ENCODE data around the gene TSR1. TPM values are rescaled to one million over a fixed set of nuclear protein-coding genes. Genes with fewer than 3 reads are reported as not detected.

TSR1 gene
- total RNA-seq, 4 donors from 2014 or later, result 20.3 to 70.2 (median 46.0) TPM

DNA sequence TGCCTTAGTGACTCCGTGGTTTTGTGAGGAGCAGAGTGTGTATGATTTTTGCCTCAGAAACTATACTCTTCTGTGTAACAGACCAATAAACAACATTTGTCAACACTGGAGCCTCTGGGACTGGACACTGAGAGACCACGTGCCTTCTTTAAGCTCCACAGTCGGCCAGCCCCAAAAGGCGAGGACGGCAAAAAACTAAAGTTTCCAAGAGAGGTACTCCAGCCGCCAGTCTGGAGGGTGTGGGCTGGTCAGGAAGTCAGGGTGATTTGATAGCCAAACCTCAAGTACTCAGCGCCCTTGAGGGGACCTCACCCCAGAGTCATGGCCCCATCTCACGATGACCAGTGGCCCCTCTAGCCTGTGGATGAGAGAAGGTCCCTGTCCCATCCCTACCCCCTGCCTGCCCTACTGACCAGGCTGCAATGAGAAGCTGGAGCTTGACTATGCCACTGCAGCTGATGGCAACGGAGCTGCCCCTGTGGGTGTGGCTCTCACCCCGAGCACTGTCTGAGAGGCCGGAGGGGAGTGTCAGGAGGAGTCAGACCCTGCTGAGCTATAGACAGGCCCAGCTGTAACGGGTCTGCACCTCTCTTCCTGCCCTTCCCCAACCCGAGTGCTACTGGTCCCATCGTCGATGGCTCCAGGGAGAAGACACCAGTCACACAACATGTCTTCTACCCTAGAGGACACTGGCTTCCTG lies 44.8 kb upstream of the TSR1 start:
- Histone ChIP-seq H3K9me3 (no peaks in the 10 kb centered on the region), H3K4me1 (peaks cover 1 to 37% (median 9%) of the 10 kb centered on the region in 3 donors), H3K4me3 (no peak overlapping the region), H3K27ac (peak overlapping the region in 1 of 4 donors; percentile 6), H3K27me3 (no peaks in the 10 kb centered on the region), H3K36me3 (peaks cover 3 to 85% (median 20%) of the 10 kb centered on the region in 3 donors)
- TF ChIP-seq, protein P1, sequence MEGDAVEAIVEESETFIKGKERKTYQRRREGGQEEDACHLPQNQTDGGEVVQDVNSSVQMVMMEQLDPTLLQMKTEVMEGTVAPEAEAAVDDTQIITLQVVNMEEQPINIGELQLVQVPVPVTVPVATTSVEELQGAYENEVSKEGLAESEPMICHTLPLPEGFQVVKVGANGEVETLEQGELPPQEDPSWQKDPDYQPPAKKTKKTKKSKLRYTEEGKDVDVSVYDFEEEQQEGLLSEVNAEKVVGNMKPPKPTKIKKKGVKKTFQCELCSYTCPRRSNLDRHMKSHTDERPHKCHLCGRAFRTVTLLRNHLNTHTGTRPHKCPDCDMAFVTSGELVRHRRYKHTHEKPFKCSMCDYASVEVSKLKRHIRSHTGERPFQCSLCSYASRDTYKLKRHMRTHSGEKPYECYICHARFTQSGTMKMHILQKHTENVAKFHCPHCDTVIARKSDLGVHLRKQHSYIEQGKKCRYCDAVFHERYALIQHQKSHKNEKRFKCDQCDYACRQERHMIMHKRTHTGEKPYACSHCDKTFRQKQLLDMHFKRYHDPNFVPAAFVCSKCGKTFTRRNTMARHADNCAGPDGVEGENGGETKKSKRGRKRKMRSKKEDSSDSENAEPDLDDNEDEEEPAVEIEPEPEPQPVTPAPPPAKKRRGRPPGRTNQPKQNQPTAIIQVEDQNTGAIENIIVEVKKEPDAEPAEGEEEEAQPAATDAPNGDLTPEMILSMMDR (IDR thresholded peaks at IDR 0.05), result no peak
- no peak for TF ChIP-seq POLR2A (IDR thresholded peaks at IDR 0.05)
- WGBS, 2 donors, result 60 to 81% methylated on average over 1 to 6 of the region's 15 CpGs
- DNase-seq, result no peak
- intact Hi-C loops (cut with DNase I), result no loop called here

DNA sequence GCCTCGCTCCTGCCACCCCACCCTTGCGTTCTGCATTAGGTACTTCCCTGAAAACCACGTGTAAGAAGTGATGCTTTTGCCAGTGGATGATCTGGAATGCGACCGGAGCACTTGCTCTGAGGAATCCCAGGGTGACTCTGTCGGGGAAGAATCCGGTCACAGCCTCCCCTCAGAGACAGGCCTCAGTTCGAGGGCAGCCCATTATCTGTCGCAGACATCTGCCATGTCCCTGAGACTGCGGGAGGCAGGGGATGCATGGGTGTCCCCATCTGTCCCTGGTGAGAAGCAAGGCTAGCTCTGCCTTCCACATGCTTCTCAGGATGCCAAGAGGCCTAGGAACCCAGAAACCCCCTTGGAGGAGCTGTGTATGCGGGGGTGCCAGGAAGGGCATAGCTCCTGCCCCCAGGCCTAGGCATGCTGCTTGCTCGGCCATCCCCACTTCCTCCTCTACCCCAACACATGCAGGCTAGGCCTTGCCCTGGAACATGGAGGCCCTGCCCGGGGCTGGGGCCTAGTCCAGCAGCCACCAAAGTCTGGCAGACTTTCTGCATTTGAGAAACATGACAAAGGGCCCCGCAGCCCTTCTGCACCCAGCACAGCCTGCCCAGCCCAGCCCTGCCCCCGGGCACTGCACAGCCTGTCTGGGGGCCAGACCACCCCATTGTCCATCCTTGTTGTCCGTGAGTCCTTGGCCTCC lies 44.1 kb upstream of the TSR1 start:
- TF ChIP-seq, protein P1 (IDR thresholded peaks at IDR 0.05), result no peak
- no peak for TF ChIP-seq POLR2A (IDR thresholded peaks at IDR 0.05)
- Histone ChIP-seq H3K36me3 (peaks cover 0 to 85% (median 17%) of the 10 kb centered on the region in 3 donors), H3K4me1 (peaks cover 0 to 34% (median 9%) of the 10 kb centered on the region in 3 donors), H3K27me3 (no peaks in the 10 kb centered on the region), H3K9me3 (no peaks in the 10 kb centered on the region), H3K4me3 (no peak overlapping the region), H3K27ac (peak overlapping the region in 1 of 4 donors; percentile 6)
- 39 to 62% methylated on average over 6 to 8 of the region's 16 CpGs for WGBS, 2 donors
- intact Hi-C loops (cut with DNase I), result no loop called here
- DNase-seq, result no peak

DNA sequence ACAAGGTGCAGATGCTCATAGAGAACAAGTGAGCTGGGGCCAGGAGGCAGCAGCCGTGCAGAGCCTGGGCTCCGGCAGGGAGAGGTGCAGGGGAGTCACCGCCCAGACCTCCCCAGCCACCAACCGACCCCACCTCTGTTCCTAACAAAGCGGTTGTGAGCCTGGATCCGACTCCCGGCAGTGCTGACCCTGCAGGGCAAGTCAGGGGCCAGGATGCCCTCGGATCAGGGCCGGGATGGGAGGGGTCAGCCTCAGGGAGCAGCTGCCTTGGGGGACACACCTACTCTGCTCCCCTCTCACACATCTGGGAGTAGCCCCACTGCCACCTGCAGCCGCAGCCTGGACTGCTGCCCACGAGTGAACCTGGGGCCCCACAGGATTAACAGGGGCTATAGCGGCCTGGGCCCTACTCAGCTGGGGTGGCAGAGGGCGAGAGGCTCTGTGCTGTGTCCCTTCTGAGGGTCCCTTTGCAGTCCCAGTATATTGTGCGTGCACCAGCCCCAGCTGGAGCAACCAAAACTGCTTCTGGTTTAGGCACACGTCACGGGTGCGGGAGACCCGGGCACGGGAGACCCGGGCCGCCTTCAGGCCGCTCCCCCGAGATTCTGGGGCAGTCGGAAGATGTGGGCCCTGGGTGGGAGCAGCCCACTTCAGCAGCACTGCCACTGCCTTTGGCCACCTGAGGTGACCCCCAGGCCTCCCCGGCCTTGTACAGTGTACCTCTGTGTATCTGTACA lies 43.4 kb upstream of the TSR1 start:
- Histone ChIP-seq H3K27ac (no peak overlapping the region), H3K9me3 (no peaks in the 10 kb centered on the region), H3K4me1 (peaks cover 0 to 34% (median 15%) of the 10 kb centered on the region in 3 donors), H3K4me3 (no peak overlapping the region), H3K27me3 (no peaks in the 10 kb centered on the region), H3K36me3 (peaks cover 0 to 84% (median 17%) of the 10 kb centered on the region in 3 donors)
- intact Hi-C loops (cut with DNase I), result no loop called here
- 88 to 100% methylated on average over 1 to 4 of the region's 25 CpGs for WGBS, 2 donors
- no peak for DNase-seq
- no peak for TF ChIP-seq POLR2A (IDR thresholded peaks at IDR 0.05)
- TF ChIP-seq, protein P1 (IDR thresholded peaks at IDR 0.05), result no peak

DNA sequence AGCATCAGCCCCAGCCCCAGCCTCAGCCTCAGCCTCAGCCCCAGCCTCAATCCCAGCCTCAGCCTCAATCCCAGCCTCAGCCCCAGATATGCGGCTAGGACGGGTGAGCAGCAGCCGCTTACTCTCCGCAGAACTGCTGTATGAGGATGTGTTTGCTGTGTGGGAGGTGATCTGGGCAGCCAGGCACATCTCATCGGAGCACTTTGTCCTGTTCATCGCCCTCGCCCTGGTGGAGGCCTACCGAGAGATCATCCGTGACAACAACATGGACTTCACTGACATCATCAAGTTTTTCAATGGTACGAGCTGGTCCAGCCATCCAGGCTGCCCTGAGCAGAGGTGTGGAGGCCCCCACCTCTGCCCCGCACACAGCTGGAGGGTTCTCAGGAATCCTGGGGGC lies 42.6 kb upstream of the TSR1 start:
- intact Hi-C loops (cut with DNase I), result no loop called here
- no peak for TF ChIP-seq POLR2A (IDR thresholded peaks at IDR 0.05)
- TF ChIP-seq, protein P1 (IDR thresholded peaks at IDR 0.05), result no peak
- no peaks in the 10 kb centered on the region for H3K9me3 ChIP-seq
- peaks cover 0 to 89% (median 17%) of the 10 kb centered on the region in 3 donors for H3K36me3 ChIP-seq
- no peaks in the 10 kb centered on the region for H3K27me3 ChIP-seq
- no peak for DNase-seq
- H3K4me1 ChIP-seq, result peaks cover 0 to 40% (median 17%) of the 10 kb centered on the region in 3 donors
- H3K27ac ChIP-seq, result no peak overlapping the region
- WGBS, 2 donors, result 100% methylated on average over 1 of the region's 11 CpGs; no CpG with 5 or more reads in 1 of the 2 donors
- no peak overlapping the region for H3K4me3 ChIP-seq

Data from esophagus squamous epithelium (tissue), 5 donors.